Stromal cell of bone marrow (primary cell): ENCODE data around the gene ATP9A.
A peak's percentile ranks its signal among the peaks of the same experiment; 100 is the strongest.
"Not testable (repeated sequence)": the region's sequence is repeated elsewhere in the genome, so short reads cannot be mapped to it uniquely, and the experiment has no call there.

Experiments used
- DNase-seq: peaks from one replicate; pipeline ENCODE4 v3.0.0-alpha.2; 2012; ENCODE audit warnings: low read depth

ATP9A gene

DNA sequence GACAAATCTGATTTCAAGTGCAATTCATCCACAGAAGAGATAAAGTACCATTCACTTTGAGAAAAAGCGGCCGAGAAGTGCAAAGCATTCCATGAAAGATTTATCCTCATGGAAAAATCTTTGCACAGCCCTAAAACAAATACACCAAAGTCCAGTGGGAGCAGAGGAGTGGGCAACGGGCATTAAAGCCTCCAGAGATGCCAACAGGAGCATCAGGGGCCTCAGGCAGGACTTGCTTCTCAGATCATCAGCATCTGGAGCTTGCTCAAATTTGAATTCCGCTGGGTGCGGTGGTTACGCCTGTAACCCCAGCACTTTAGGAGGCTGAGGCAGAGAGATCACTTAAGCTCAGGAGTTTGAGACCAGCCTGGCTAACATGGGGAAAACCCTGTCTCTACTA lies 115.0 kb downstream of the ATP9A start:
- DNase-seq = no peak

- no peak for DNase-seq
Observed at GRCh38 chr20:51651921-51652549, 116.2 kb downstream of the ATP9A start.

GRCh38 chr20:51650685-51651134 lies 117.5 kb downstream of the ATP9A start:
- DNase-seq = no peak

GRCh38 chr20:51648571-51648947 lies 119.6 kb downstream of the ATP9A start:
- no peak for DNase-seq

DNA sequence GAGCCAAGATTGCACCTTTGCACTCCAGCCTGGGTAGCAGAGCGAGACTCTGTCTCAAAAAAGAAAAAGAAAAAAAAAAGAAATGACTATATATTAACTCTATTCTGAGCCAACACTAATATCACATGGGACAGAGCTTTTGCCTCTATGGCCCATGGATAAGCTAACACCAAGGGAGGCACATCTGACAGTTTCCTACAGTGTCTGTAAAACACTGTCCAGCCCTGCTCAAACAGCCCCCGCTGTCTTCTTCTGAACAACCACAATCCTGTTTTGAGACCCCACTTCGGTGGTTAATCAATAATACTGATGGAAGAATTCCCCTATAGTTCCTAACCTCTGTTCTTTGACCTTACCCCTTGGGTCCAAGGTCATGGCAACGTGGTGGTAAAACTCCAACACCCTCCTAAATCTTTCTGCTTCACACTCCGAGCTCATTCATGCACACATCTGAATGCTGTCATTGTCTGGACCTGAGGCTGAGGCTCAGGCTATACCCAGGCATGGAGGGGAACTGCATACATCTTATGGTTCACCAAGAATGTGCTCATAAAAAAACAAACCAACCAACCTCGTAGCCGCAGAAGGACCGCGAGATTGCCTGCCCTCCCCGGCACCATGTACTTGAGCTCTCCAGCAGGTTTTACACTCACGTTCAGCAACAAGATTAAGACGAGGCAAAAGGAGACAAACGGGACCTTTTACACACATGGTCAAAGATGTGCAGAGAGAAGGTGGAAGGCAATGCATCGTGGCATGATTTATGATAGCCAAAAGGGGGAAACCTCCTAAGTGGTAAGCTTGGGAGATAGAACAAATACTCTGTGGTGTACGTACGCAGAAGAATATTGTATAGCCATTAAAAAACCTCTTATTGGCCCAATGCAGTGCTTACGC lies 120.3 kb downstream of the ATP9A start:
- DNase-seq = no peak

DNA sequence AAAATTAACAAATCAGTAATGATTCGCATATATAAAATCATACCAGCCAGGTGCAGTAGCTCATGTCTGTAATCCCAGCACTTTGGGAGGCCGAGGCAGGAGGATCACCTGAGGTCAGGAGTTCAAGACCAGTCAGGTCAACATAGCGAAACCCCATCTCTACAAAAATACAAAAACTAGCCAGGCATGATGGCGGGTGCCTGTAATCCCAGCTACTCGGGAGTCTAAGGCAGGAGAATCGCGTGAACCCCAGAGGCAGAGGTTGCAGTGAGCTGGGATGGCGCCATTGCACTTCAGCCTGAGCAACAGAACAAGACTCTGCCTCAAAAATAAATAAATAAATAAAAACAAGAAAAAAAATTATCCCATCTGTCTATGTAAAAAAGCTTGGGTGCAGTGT lies 124.4 kb downstream of the ATP9A start:
- not testable (repeated sequence) for DNase-seq

GRCh38 chr20:51643390-51643789 lies 124.8 kb downstream of the ATP9A start:
- DNase-seq = no peak

DNA sequence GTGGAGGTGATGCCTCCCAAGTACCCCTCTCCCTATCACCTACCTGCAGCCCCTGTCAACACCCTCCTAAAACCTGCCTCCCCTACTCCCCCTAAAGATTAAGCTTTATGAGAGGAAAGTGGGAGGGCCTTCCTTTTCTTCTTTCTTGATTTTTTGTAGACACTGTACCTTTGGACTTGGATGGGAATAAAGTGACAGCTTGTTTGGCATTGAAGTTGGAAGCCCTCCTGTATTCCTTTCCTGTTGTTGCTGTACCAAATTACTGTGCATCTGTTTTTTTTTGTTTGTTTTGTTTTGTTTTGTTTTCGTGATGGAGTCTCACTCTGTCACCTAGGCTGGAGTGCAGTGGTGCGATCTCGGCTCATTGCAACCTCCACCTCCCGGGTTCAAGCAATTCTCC lies 126.3 kb downstream of the ATP9A start:
- DNase-seq = no peak

- no peak for DNase-seq
Observed at GRCh38 chr20:51640743-51641142, 127.4 kb downstream of the ATP9A start.

DNA sequence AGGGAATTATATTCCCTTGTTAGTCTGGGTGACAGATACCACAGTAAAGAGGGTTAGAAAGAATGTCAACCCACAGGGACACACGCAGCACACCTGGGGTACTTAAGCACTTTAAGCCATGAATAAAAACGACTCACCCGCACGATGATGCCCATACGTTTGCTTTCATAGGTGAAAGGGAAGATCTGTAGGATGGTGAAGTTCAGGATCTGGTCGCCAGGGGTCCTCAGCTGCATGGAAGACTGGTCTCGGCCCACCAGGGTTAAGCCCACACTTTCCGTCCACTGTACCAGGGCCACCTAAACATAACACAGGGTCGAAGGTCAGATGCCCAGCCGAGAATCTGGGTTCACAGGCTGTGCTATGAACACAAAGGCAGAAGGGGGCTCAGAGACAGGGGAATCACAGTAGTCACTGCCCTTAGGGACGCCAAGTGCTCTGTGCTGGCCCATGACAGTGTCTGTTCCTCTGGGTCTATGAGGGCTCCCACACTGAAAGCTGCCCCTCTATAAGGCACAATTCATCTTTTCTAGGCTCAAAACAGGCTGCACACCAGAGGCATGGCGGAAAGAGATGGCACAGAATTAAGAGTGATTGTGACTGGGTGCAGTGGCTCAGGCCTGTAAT lies 128.9 kb downstream of the ATP9A start:
- no peak for DNase-seq

DNA sequence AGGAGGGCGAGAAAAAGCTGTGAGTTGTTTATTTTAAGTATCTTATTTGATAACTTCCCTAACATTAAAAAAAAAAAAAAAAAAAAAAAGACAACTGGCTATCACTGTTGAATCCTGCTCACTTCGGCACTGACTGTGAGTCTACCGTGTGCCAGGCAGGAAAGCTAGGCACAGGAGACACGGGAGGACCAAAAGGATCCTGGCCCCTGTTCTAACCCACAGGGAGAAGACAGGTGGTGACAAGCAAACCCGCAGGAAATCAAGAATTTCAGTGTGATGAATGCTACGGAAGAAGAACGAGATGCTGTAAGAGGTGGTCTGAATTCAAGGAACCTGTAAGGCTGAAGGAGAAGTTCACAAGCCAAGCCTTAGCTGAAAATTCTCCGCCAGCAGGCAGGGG lies 130.9 kb downstream of the ATP9A start:
- DNase-seq = no peak

GRCh38 chr20:51636123-51636522 lies 132.1 kb downstream of the ATP9A start:
- DNase-seq = no peak

DNA sequence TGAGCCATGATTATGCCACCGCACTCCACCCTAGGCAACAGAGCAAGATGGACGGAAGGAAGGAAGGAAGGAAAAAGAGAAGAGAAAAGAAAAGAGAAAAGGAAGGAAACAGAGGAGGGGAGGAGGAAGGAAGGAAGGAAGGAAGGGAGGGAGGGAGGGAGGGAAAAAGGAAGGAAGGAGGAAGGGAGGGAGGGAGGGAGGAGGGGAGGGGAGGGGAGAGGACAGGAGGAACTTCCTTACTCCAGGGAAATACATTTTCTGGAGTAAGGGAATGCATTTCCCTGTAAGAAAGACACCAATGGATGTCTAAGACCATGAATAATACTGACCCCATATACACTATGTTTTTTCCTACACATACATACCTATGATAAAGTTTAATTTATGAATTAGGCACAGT lies 132.5 kb downstream of the ATP9A start:
- no peak for DNase-seq

- DNase-seq = no peak
Observed at GRCh38 chr20:51634877-51635276, 133.3 kb downstream of the ATP9A start.

DNA sequence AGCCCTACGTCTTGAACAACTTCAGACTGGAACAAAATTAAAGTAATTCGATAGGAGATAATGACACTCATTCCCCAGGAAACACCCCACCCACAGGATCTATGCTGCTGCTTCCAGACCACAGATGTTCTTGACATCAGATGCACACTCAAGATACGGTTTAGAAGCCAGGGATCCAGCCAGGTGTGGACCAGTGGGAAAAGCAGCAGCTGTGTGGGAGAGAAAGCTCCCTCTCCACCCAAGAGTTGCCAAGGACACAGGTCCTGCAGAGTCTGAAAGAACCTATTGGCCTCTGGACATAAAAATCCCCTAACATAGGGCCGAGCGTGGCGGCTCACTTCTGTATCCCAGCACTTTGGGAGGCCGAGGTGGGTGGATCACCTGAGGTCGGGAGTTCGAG lies 133.9 kb downstream of the ATP9A start:
- DNase-seq = no peak

GRCh38 chr20:51633430-51633829 lies 134.8 kb downstream of the ATP9A start:
- DNase-seq = no peak

DNA sequence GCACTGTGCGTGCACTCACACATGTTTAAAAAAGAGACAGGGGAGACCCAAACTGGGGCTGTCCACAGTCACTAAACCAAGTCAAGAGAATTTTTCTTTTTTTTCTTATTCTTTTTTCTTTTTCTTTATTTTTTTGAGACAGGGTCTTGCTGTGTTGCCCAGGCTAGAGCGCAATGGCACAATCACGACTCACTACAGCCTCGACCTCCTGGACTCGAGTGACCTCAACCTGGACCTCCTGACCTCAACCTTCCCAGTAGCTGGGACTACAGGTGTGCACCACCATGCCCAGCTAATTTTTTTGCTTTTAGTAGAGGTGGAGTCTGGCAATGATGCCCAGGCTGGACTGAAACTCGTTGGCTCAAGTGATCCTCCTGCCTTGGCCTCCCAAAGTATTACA lies 136.2 kb downstream of the ATP9A start:
- DNase-seq = no peak

DNA sequence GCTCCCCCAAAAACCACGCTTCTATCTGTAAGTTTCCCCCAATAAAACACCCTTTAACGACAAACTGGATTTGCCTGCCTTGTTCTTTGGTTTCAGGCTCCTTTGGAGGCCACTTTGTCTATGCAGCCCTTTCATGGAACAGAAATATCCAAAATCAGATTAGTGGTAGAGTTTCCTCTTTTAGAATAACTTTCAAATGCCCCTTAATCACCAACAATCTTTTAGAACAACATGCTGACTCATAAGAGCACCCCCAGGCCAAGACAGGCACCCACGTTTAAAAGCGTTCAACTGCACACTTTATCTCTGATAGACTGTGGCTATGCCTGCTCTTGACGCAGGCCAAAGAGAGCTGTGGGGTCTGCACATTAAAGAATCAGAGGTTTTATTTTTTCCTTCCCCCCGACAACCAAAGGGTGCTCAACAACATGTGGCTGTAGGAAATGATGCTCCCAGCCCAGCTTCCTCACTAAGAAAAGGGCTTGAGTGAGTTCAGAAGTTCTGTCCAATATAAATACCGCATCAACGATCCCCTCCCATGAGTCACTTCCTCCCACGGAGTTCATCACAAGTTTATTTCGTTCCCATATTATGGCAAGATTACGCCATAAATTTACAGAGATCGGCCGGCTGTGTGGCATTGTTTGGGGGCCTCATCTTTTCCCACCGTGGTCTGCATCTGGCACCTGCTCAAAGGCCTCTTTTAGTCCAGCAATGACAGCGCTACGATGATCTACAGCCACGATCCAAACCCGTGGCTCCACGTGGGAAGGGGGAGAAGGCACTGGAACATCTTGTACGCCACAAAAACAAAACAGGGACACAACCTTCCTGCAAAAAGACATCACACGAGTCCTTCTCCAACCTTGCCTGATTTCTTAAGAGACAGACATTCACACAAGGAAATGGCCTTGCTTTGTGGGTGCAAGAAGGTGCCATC lies 136.9 kb downstream of the ATP9A start:
- peak; percentile 95 for DNase-seq

GRCh38 chr20:51629399-51630058 lies 138.7 kb downstream of the ATP9A start:
- DNase-seq = no peak

DNA sequence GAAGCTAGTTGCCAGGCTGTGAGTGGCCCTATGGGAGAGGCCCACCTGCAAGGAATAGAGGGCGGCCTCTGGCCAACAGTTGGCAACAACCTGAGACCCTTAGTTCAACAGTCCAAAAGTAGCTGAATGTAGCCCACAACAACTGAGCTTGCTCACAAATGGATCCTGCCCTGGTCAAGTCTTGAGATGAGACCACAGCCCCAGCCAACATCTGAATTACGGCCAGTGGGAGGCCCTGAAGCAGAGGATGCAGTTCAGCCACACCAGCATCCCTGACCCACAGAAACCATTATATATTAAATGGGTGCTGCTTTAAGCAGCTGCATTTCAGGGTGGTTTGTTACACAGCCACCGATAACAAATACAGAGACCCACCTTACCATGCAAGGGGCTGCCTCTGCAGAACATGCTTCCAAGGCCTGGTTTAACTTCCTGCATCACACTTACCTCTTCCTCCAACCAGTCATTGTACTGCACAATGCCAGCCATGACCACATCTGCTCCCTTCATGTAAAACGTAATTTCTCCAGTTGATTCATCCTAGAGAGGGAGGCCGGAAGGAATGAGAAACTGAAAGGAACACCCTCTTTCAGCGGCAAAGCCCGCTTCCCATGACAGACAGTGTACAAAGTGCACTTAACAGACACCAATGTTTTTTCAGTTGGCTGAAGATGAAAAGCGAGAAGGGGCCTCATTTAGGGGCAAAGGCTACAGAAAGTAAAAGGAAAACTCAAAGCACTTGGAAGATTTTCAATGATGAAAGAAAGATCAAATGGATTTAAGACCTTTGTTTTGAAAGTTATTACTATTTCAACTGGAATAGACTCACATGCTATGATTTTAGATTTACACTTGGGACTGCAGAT lies 139.4 kb downstream of the ATP9A start:
- peak; percentile 53 for DNase-seq
